B cell (primary cell): Measurements from ENCODE around the gene FA2H. TPM values are rescaled to one million over a fixed set of nuclear protein-coding genes. Genes with fewer than 3 reads are reported as not detected.

Source experiments
- ATAC-seq: fragments of 200-7000 bp; cut with Tn5 transposase; one replicate; pipeline ENCODE4 v1.10.0; 2021; ENCODE audit warnings: low read depth, mild to moderate bottlenecking, moderate number of reproducible peaks, moderate library complexity
- CTCF ChIA-PET: fragments of 350-600 bp; sonication (Branson Sonifier 250); formaldehyde crosslinking; loops from one replicate; lab custom pipeline; 2021; ENCODE audit warnings: antibody characterized with exemption, inconsistent platforms; lab: Charles Lee
- POLR2A ChIA-PET: fragments of 350-600 bp; sonication (Branson Sonifier 250); formaldehyde crosslinking; loops from one replicate; lab custom pipeline; 2021; ENCODE audit warnings: antibody characterized with exemption; lab: Charles Lee
- DNase-seq: peaks from one replicate; pipeline ENCODE4 v3.0.0; 2013
- H2AFZ ChIP-seq: 2 replicates; pipeline ENCODE4 v1.6.1; 2012; ENCODE audit warnings: mild to moderate bottlenecking, low read depth, low read length; ENCODE audit not compliant: insufficient read depth, poor library complexity, severe bottlenecking
- H3K27ac ChIP-seq, 2 donors: 1 replicate in 1 of 2; 2 replicates in 1 of 2; pipeline ENCODE4 v1.5.1; 2012 to 2013; ENCODE audit warnings: low read length in 2 of 2, mild to moderate bottlenecking in 2 of 2, moderate library complexity in 1 of 2
- H3K27me3 ChIP-seq, 4 experiments: fragments of 200-600 bp in 1 of 4; sonication (generic) in 1 of 4; replicated peaks in 1 of 4; 1 replicate in 2 of 4; 2 replicates in 2 of 4; pipeline versions ENCODE4 v1.6.1 to v1.7.0; 2013 to 2016; ENCODE audit warnings: low read length in 3 of 4, mild to moderate bottlenecking in 2 of 4, mixed read lengths in 1 of 4, moderate library complexity in 1 of 4; ENCODE audit not compliant: insufficient read depth in 4 of 4, control insufficient read depth in 3 of 4; ENCODE audit errors: control extremely low read depth in 1 of 4
- H3K36me3 ChIP-seq, 2 experiments: replicated peaks in 1 of 2; 1 replicate in 1 of 2; 2 replicates in 1 of 2; pipeline versions ENCODE4 v1.6.1 to v1.7.1; 2013; ENCODE audit warnings: low read length in 1 of 2; ENCODE audit not compliant: insufficient read depth in 2 of 2, control insufficient read depth in 1 of 2; ENCODE audit errors: control extremely low read depth in 1 of 2, extremely low read depth in 1 of 2
- H3K4me1 ChIP-seq, 2 donors: fragments of 200-600 bp in 1 of 2; sonication (generic) in 1 of 2; 1 replicate in 1 of 2; 2 replicates in 1 of 2; pipeline versions ENCODE4 v1.5.1 to v1.6.1; 2013 to 2017; ENCODE audit warnings: low read length in 2 of 2; ENCODE audit not compliant: control insufficient read depth in 2 of 2, insufficient read depth in 2 of 2
- H3K4me2 ChIP-seq: replicated peaks from 2 replicates; pipeline ENCODE3; 2012; ENCODE audit warnings: mild to moderate bottlenecking, low read depth, low read length; ENCODE audit not compliant: poor library complexity, severe bottlenecking
- H3K4me3 ChIP-seq, 5 experiments: fragments of 200-600 bp in 1 of 5; sonication (generic) in 1 of 5; 1 replicate in 3 of 5; 2 replicates in 2 of 5; pipeline versions ENCODE4 v1.5.1 to v1.7.0; 2011 to 2016; ENCODE audit warnings: low read length in 4 of 5, mild to moderate bottlenecking in 4 of 5, low read depth in 2 of 5, control low read depth in 1 of 5, moderate library complexity in 1 of 5; ENCODE audit not compliant: insufficient read depth in 1 of 5; ENCODE audit errors: control extremely low read depth in 1 of 5, extremely low read depth in 1 of 5
- H3K79me2 ChIP-seq: fragments of 200-600 bp; sonication (generic); one replicate; pipeline ENCODE4 v1.6.0; 2016; ENCODE audit warnings: low read length; ENCODE audit not compliant: control insufficient read depth, insufficient read depth
- H3K9ac ChIP-seq: fragments of 200-600 bp; sonication (generic); 2 replicates; pipeline ENCODE4 v1.6.1; 2017; ENCODE audit warnings: mild to moderate bottlenecking, low read length, moderate library complexity
- H3K9me3 ChIP-seq, 3 donors: one replicate each; pipeline versions ENCODE4 v1.6.1 to v1.7.1; 2013; ENCODE audit warnings: low read length in 2 of 3; ENCODE audit not compliant: control insufficient read depth in 2 of 3, insufficient read depth in 1 of 3; ENCODE audit errors: control extremely low read depth in 1 of 3
- H4K20me1 ChIP-seq: 2 replicates; pipeline ENCODE4 v1.6.0; 2012; ENCODE audit warnings: mild to moderate bottlenecking, low read length; ENCODE audit not compliant: insufficient read depth, control insufficient read depth, poor library complexity, severe bottlenecking
- H3K27ac Mint-ChIP-seq: one replicate; pipeline ENCODE4 v1.8.0; 2021; ENCODE audit warnings: mixed read lengths
- H3K27me3 Mint-ChIP-seq: one replicate; pipeline ENCODE4 v1.8.0; 2021; ENCODE audit warnings: mixed read lengths
- H3K4me1 Mint-ChIP-seq: one replicate; pipeline ENCODE4 v1.8.0; 2021; ENCODE audit warnings: mixed read lengths
- H3K4me3 Mint-ChIP-seq: one replicate; pipeline ENCODE4 v1.8.0; 2021; ENCODE audit warnings: mixed read lengths
- H3K9me3 Mint-ChIP-seq: one replicate; pipeline ENCODE4 v1.8.0; 2022; ENCODE audit warnings: mixed read lengths; ENCODE audit not compliant: insufficient read depth
- EZH2 ChIP-seq: IDR thresholded peaks from 2 replicates; pipeline ENCODE4 v1.6.1; 2012; ENCODE audit warnings: borderline replicate concordance, low read depth, mild to moderate bottlenecking, moderate library complexity, low read length; ENCODE audit not compliant: insufficient read depth, poor library complexity, severe bottlenecking
- WGBS: methylation state at CpG from one replicate; pipeline ENCODE4 v1.1.5; 2013; ENCODE audit warnings: missing lambda C conversion rate; ENCODE audit not compliant: insufficient coverage; 5-methylcytosine and 5-hydroxymethylcytosine counted together
- intact Hi-C: fragments of 100-400 bp; cut with micrococcal nuclease; formaldehyde crosslinking; loops from one replicate; pipeline ENCODE4 v1.10.0; 2022
- polyA plus RNA-seq: library from polyadenylated mRNA; depleted of rRNA; stranded (reverse); fragments of >200 nt; gene quantifications from 2 replicates; pipeline ENCODE4 v1.2.3, GENCODE V29; 2012
- total RNA-seq, 2 donors: library from RNA; stranded (reverse); fragments of 120-200 nt in 1 of 2; gene quantifications; 1 replicate in 1 of 2; 2 replicates in 1 of 2; pipeline versions ENCODE4 v1.2.3 to v1.2.4, GENCODE V29; 2013 to 2022
- TF ChIP-seq, protein P1 (sequence below): fragments of 200-600 bp; IDR thresholded peaks from one replicate; pipeline ENCODE4 v1.8.0; 2022; ENCODE audit warnings: antibody characterized with exemption, mild to moderate bottlenecking

FA2H gene
- total and polyA plus RNA-seq, 2 donors (not counting 1 experiment from before 2014, with no cell fraction given): 1.0 to 3.6 TPM

DNA sequence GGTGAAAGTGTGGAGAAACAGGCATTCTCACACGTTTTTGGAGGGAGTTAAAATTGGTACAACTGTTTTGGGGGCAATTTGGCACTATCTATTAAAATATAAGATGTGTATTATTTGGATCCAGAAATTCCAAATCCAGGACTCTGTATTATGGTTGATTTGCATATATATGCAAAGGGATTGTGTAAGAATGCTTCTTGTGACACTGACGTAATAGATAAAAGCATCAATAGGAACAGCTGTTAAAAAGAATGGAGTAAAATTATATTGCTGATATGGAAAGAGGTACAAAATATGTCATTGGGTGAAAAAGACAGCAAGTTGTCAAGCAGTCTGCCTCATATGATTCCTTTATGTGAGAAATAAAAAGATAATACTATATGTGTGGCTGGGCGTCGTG, 17.3 kb downstream of the FA2H start:
- H3K27me3 Mint-ChIP-seq: no peaks in the 10 kb centered on the region
- H3K4me1 ChIP-seq: no peaks in the 10 kb centered on the region
- H3K27me3 ChIP-seq: peaks cover 0 to 3% (median 0%) of the 10 kb centered on the region in 4 experiments
- H3K4me1 Mint-ChIP-seq: no peaks in the 10 kb centered on the region
- no peak for TF ChIP-seq EZH2
- TF ChIP-seq, protein P1, sequence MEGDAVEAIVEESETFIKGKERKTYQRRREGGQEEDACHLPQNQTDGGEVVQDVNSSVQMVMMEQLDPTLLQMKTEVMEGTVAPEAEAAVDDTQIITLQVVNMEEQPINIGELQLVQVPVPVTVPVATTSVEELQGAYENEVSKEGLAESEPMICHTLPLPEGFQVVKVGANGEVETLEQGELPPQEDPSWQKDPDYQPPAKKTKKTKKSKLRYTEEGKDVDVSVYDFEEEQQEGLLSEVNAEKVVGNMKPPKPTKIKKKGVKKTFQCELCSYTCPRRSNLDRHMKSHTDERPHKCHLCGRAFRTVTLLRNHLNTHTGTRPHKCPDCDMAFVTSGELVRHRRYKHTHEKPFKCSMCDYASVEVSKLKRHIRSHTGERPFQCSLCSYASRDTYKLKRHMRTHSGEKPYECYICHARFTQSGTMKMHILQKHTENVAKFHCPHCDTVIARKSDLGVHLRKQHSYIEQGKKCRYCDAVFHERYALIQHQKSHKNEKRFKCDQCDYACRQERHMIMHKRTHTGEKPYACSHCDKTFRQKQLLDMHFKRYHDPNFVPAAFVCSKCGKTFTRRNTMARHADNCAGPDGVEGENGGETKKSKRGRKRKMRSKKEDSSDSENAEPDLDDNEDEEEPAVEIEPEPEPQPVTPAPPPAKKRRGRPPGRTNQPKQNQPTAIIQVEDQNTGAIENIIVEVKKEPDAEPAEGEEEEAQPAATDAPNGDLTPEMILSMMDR: no peak
- no peaks in the 10 kb centered on the region for H3K36me3 ChIP-seq
- ATAC-seq (no peak), DNase-seq (no peak)
- 100% methylated on average over 1 of the region's 4 CpGs for WGBS
- no peaks in the 10 kb centered on the region for H3K9me3 Mint-ChIP-seq
- H3K4me3 ChIP-seq: no peak overlapping the region
- CTCF ChIA-PET: no interaction called here
- H2AFZ ChIP-seq: no peak overlapping the region
- H3K9ac ChIP-seq: no peak overlapping the region
- H3K9me3 ChIP-seq: no peaks in the 10 kb centered on the region
- POLR2A ChIA-PET: no interaction called here
- intact Hi-C loops: no loop called here
- H3K4me2 ChIP-seq: no peak overlapping the region
- H3K27ac Mint-ChIP-seq: no peak overlapping the region
- H4K20me1 ChIP-seq: no peaks in the 10 kb centered on the region
- no peak overlapping the region for H3K27ac ChIP-seq
- no peaks in the 10 kb centered on the region for H3K79me2 ChIP-seq
- no peak overlapping the region for H3K4me3 Mint-ChIP-seq

DNA sequence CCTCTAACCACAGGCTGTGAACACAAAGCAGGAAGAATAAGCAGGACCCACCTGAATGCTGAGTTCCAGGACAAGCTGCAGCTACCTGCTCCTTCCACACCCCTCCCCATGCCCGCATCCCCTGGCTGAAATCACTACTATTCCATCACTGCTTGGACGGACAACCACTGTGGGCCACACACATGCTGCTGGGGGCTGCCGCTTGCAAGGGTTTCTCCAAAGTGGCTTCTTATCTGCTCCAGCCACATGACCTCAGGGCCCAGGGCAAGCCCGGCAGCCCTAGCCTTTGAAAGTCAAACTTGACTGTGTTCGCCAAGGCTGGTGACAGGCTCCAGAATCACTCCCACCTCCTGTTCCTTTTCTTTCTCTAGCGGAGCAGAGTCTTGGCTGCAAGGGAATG, 18.4 kb downstream of the FA2H start:
- Histone ChIP-seq H3K9me3 (no peaks in the 10 kb centered on the region), H3K36me3 (no peaks in the 10 kb centered on the region)
- TF ChIP-seq, protein P1: no peak
- no peak for TF ChIP-seq EZH2

More for the DNA sequence above, 18.4 kb downstream of the FA2H start:
- no peak for ATAC-seq
- ChIA-PET POLR2A (no interaction called here), CTCF (no interaction called here)
- Histone ChIP-seq H2AFZ (no peak overlapping the region), H3K4me3 (no peak overlapping the region), H3K4me2 (no peak overlapping the region), H4K20me1 (no peaks in the 10 kb centered on the region), H3K27ac (no peak overlapping the region), H3K9ac (no peak overlapping the region), H3K27me3 (peaks cover 0 to 3% (median 0%) of the 10 kb centered on the region in 4 experiments), H3K4me1 (no peaks in the 10 kb centered on the region), H3K79me2 (no peaks in the 10 kb centered on the region)
- Mint-ChIP-seq H3K4me3 (no peak overlapping the region), H3K4me1 (no peaks in the 10 kb centered on the region), H3K9me3 (no peaks in the 10 kb centered on the region), H3K27ac (no peak overlapping the region), H3K27me3 (no peaks in the 10 kb centered on the region)
- WGBS: 100% methylated on average over 4 of the region's 6 CpGs
- intact Hi-C loops: no loop called here
- no peak for DNase-seq
